Nephron progenitor cell (in vitro differentiated cells): ENCODE measurements around the gene MRTFB.

ENCODE experiments used
- DNase-seq: peaks from one replicate; pipeline ENCODE4 v3.0.0; 2021
- H3K27ac Mint-ChIP-seq: 2 replicates; pipeline ENCODE4 v1.8.0; 2021; ENCODE audit warnings: mild to moderate bottlenecking, moderate library complexity, mixed read lengths
- H3K27me3 Mint-ChIP-seq: 2 replicates; pipeline ENCODE4 v1.8.0; 2021; ENCODE audit warnings: mild to moderate bottlenecking, low read depth, mixed read lengths; ENCODE audit not compliant: poor library complexity
- H3K36me3 Mint-ChIP-seq: 2 replicates; pipeline ENCODE4 v1.8.0; 2021; ENCODE audit warnings: low read depth, mixed read lengths
- H3K4me1 Mint-ChIP-seq: 2 replicates; pipeline ENCODE4 v1.8.0; 2021; ENCODE audit warnings: mixed read lengths
- H3K4me3 Mint-ChIP-seq: 2 replicates; pipeline ENCODE4 v1.8.0; 2021; ENCODE audit warnings: mild to moderate bottlenecking, moderate library complexity, mixed read lengths
- H3K9me3 Mint-ChIP-seq: 2 replicates; pipeline ENCODE4 v1.8.0; 2021; ENCODE audit warnings: mild to moderate bottlenecking, moderate library complexity, mixed read lengths
- TF ChIP-seq, protein P1 (sequence below): fragments of 200-600 bp; sonication (generic); IDR thresholded peaks from 2 replicates; pipeline ENCODE4 v1.5.0; 2021; ENCODE audit warnings: antibody characterized with exemption

The MRTFB gene

DNA sequence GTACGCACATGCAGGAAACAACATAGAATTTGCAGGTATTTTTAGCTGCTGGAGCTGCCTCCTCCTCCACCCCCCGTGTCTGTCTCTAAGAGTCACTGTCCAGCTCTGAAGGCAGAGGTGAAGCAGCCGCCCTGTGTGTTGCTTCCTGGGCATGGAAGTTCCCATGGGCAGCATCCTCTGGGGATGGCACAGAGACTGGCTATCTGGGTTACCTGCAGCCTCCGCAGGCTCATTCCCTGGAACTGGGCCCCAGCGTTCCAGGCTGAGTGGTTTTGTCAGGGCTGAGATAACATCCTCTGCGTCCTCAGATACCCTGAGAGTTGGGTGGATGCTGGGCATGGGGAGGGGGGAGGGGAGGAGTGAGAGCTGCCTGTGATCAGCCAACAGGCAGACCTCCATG, 41.5 kb upstream of the MRTFB start:
- Mint-ChIP-seq H3K27me3 (peaks cover 4% of the 10 kb centered on the region), H3K36me3 (no peaks in the 10 kb centered on the region), H3K4me3 (no peak overlapping the region), H3K4me1 (peaks cover 9% of the 10 kb centered on the region), H3K27ac (no peak overlapping the region), H3K9me3 (peaks cover 15% of the 10 kb centered on the region)
- TF ChIP-seq, protein P1, sequence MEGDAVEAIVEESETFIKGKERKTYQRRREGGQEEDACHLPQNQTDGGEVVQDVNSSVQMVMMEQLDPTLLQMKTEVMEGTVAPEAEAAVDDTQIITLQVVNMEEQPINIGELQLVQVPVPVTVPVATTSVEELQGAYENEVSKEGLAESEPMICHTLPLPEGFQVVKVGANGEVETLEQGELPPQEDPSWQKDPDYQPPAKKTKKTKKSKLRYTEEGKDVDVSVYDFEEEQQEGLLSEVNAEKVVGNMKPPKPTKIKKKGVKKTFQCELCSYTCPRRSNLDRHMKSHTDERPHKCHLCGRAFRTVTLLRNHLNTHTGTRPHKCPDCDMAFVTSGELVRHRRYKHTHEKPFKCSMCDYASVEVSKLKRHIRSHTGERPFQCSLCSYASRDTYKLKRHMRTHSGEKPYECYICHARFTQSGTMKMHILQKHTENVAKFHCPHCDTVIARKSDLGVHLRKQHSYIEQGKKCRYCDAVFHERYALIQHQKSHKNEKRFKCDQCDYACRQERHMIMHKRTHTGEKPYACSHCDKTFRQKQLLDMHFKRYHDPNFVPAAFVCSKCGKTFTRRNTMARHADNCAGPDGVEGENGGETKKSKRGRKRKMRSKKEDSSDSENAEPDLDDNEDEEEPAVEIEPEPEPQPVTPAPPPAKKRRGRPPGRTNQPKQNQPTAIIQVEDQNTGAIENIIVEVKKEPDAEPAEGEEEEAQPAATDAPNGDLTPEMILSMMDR, result no peak
- DNase-seq, result no peak

DNA sequence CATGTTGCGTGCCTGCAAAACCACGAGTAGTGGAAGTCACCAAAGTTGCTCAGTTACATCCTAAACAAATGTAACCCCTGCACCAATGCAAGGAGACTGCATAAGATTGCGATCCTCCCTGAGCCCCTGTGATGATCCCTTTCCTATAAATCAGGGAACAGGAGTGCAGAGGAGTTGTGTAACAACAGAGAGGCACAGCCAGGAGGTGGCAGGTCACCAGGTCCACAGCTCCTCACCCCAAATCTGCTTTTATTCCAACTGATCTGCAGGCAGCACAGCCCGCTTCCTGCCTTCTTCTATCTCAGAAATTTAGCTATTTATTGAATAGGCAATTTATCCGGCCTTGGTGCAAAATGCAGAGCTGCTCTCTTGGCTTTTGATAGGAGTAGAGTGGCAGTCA, 36.0 kb upstream of the MRTFB start:
- DNase-seq, result no peak
- Mint-ChIP-seq H3K4me3 (no peak overlapping the region), H3K27ac (peak overlapping the region; percentile 83), H3K36me3 (no peaks in the 10 kb centered on the region), H3K27me3 (no peaks in the 10 kb centered on the region), H3K4me1 (peaks cover 5% of the 10 kb centered on the region), H3K9me3 (peaks cover 22% of the 10 kb centered on the region)
- TF ChIP-seq, protein P1, result no peak

DNA sequence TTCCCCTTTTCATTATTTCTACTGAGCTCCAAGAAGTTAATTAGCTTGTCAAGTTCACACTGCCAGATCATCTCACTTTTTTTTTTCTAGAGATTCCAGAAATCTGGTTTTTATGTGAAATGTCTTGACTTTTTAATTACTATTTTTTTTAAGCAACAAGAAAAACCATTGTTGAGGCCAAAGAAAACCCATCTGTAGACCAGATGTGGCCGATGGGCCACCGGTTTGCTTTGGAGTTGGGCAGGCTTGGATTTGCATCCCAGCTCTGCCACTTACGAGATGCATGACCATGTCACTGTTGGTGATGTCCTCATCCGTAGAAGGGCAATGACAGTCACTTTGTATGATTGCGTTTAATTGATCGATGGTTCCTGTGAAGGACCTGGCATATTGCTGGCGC, 34.2 kb upstream of the MRTFB start:
- TF ChIP-seq, protein P1, result no peak
- H3K4me1 Mint-ChIP-seq, result peaks cover 5% of the 10 kb centered on the region
- no peak for DNase-seq
- H3K9me3 Mint-ChIP-seq, result peaks cover 21% of the 10 kb centered on the region
- no peak overlapping the region for H3K27ac Mint-ChIP-seq
- no peaks in the 10 kb centered on the region for H3K27me3 Mint-ChIP-seq
- H3K36me3 Mint-ChIP-seq, result no peaks in the 10 kb centered on the region
- H3K4me3 Mint-ChIP-seq, result no peak overlapping the region

DNA sequence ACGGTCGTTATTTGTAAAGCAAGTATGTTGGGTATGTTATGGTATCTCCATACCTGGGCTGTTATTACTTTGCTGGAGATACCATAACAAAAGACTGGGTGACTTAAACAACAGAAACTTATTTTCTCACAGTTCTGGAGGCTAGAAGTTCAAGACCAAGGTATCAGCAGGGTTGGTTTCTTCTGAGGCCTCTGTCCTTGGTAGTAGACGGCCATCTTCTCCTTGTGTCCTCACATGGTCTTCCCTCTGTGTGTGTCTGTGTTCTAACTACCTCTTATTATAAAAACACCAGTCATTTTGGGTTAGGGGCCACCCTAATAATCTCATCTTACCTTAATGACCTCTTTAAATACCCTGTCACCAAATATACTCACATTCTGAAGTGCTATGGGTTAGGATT, 33.2 kb upstream of the MRTFB start:
- TF ChIP-seq, protein P1, result no peak
- H3K27ac Mint-ChIP-seq, result no peak overlapping the region
- H3K4me1 Mint-ChIP-seq, result peaks cover 11% of the 10 kb centered on the region
- no peak for DNase-seq
- no peaks in the 10 kb centered on the region for H3K27me3 Mint-ChIP-seq
- H3K4me3 Mint-ChIP-seq, result no peak overlapping the region
- H3K36me3 Mint-ChIP-seq, result no peaks in the 10 kb centered on the region
- peaks cover 11% of the 10 kb centered on the region for H3K9me3 Mint-ChIP-seq

DNA sequence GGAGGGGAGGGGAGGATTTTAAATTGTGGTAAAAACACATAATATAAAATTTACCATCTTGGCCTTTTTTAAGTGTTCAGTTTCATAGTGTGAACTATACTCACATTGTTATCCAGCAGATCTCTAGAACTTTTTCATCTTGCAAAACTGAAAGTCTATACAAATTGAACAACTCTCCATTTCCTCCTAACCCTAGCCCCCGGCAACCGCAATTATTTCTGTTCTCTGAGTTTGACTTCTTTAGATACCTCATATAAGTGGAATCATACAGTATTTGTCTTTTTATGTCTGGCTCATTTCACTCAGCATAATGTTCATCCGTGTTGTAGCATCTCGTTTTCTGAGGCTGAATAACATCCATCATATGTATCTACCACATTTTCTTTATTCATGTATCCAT, 30.0 kb upstream of the MRTFB start:
- DNase-seq, result no peak

DNA sequence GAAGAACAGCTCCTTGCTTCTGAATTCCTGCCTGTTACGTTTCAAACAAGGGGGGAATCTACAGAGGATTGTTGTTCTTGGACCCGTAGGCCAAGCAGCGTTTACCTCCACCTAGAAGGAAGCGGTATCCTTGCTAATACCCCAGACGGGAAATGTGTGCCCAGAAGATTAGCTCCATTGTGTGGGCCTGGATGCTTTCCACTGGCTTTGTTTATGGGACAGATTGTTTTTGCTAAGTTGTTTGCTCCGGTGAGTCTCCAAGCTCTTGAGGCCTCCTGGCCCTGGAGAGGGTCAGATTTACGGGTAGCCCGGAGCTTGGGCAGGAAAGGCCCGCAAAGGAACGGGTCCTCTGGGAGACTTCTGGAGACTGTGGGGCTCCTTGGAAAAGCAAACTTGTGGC, 28.4 kb upstream of the MRTFB start:
- Mint-ChIP-seq H3K36me3 (no peaks in the 10 kb centered on the region), H3K4me1 (peaks cover 15% of the 10 kb centered on the region), H3K27ac (peak overlapping the region; percentile 55), H3K27me3 (no peaks in the 10 kb centered on the region), H3K4me3 (no peak overlapping the region), H3K9me3 (peaks cover 11% of the 10 kb centered on the region)
- DNase-seq, result no peak
- TF ChIP-seq, protein P1, result no peak

More for the DNA sequence above, 30.0 kb upstream of the MRTFB start:
- Mint-ChIP-seq H3K27me3 (no peaks in the 10 kb centered on the region), H3K36me3 (no peaks in the 10 kb centered on the region), H3K27ac (no peak overlapping the region), H3K4me1 (peaks cover 15% of the 10 kb centered on the region), H3K9me3 (peaks cover 11% of the 10 kb centered on the region), H3K4me3 (no peak overlapping the region)
- TF ChIP-seq, protein P1, result no peak
